Fibroblast of pulmonary artery (primary cell): ENCODE results near the gene FRMD4A.

Experiments
- DNase-seq: peaks from one replicate; pipeline ENCODE4 v3.0.0-alpha.2; 2010; ENCODE audit warnings: low read depth
- H3K4me3 ChIP-seq: replicated peaks from 2 replicates; pipeline ENCODE4 v1.5.1; 2011; ENCODE audit warnings: low read depth, mild to moderate bottlenecking, control low read depth, low read length, moderate library complexity
- CTCF ChIP-seq: IDR thresholded peaks from 2 replicates; pipeline ENCODE4 v1.5.1; 2011; ENCODE audit warnings: mild to moderate bottlenecking, control low read depth, low read length, inconsistent platforms; ENCODE audit errors: missing control alignments

The FRMD4A gene

DNA sequence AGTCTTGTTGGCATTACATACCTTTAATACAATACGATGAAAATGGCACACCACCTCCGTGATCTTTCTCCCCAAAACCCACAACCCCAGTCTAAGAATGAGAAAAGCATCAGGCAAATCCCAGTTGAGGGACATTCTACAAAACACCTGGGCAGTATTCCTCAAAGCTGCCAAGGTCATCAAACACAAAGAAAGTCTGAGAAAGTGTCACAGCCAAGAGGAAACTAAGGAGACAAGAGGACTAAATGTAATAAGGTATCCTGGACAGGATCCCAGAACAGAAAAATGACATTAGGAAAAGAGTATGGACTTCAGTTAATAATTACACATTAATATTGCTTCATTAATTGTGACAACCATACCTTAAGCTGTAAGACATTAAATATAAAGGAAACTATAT lies 14.5 kb upstream of the FRMD4A start:
- DNase-seq: no peak
- TF ChIP-seq CTCF: no peak
- no peak overlapping the region for H3K4me3 ChIP-seq

GRCh38 chr10:14340051-14340744 lies 9.5 kb upstream of the FRMD4A start:
- no peak overlapping the region for H3K4me3 ChIP-seq
- no peak for DNase-seq
- no peak for TF ChIP-seq CTCF

DNA sequence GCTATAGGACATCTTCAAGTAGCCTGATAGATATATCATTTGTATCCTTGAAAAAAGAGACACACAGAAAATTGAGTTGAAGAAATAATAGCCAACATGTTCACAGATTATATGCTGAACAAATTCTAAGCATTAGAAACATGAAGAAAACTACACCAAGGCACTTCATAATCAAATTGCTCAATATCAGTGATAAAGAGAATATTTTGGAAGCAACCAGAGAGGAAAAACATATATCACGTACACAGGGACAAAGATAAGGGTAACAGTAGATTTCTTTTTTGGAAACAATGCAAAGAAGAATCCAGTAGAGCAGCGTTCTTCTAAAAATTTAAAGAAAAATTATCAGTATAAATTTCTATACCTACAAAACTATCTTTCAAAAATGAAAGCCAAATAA lies 6.0 kb upstream of the FRMD4A start:
- no peak for DNase-seq
- TF ChIP-seq CTCF: no peak
- no peak overlapping the region for H3K4me3 ChIP-seq

DNA sequence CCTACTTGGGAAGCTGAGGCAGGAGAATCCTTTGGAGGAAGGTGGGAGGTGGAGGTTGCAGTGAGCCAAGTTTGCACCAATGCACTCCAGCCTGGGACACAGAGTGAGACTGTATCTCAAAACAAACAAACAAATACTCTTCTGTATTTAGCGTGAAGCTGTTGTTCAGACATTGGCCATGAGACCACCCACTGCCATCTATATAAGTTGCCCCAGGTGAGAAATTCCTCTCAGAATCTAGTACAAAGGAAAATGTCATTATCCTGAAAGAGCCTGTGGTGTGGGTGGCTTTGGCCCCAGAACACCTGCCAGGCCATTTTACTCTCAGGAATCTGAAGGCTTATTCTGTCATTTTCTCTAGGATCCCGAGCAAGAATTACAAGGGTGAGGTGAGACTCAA lies 4.0 kb upstream of the FRMD4A start:
- no peak for DNase-seq
- H3K4me3 ChIP-seq: no peak overlapping the region
- TF ChIP-seq CTCF: no peak

- TF ChIP-seq CTCF: no peak
- DNase-seq: no peak
- no peak overlapping the region for H3K4me3 ChIP-seq
Observed at GRCh38 chr10:14333606-14334005, 2.9 kb upstream of the FRMD4A start.

DNA sequence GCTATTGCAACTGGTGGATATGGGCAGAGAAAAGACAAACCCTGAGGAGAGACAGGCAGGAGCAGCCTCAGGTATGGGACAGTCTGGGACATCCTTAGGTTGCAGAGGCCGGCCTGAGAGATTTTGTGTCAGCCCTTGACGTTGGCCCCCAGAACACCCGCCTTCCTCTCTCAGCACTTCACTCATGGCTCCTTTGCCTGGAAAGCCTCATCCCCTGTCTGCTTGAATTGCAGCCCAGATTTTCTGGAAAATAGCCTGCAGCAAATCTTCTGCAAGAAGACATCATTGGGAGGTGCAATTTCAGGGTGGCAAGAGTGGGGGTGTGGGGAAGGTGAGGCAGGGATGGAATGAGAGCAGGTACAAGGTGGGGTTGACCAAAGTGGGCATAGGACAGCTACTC lies 2.2 kb upstream of the FRMD4A start:
- H3K4me3 ChIP-seq: no peak overlapping the region
- no peak for DNase-seq
- TF ChIP-seq CTCF: no peak

- no peak for TF ChIP-seq CTCF
- DNase-seq: no peak
Observed at GRCh38 chr10:14329746-14330173, 964 bp downstream of the FRMD4A start.

More at GRCh38 chr10:14329746-14330173, 964 bp downstream of the FRMD4A start:
- no peak overlapping the region for H3K4me3 ChIP-seq
